ENCODE measurements around the gene TBX10. TPM values are rescaled to one million over a fixed set of nuclear protein-coding genes. Genes with fewer than 3 reads are reported as not detected.

The TBX10 gene
- polyA plus RNA-seq, 4 donors: 4.3 to 69.4 (median 27.9) TPM

DNA sequence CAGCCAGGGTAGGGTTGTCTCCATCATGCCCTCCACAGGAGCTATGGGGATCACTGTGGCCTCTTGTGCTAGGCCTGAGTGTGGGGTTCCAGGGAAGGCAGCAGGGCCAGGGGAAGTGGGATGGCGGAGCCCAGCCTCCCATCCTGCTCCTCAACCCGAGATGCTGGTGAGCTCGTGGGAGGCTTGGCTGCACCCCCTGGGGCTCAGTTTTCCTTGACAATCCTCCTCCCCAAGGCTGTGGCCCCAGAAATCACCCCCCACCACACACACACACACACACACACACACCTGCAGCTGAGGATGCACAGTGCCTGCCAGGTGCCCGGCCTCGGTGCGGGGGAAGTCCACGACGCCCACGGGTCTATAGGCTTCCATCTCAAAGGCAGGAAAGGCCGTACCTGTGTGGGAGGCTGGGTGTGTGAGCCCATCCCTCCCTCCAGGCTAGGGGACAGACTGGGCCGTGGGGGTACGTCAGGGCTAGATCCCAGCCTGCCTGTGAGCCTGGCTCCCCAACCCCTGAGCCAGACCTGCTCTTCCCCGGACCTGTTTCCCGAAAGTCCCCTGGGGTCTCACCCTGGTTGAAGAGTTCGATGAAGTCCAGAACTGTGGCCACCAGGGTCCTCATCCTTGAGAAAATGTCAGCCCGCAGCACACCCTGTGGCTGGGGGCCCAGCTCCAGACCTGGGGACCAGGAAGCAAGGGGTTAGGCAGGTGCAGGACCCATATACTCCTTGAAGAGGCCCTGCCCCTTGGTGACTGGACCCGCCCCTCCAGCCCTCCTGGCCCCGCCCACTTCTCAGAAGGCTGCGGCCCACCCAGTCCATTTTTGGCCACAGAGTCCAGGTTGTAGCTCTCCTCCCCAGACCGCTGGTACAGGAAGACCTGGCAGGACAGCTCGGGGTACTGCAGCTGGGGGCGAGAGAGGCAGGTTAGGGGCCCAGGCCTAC, 5.2 kb upstream of the TBX10 start:
- Histone ChIP-seq H3K36me3 (ENCODE audit: control insufficient read depth in 3 of 3, insufficient read depth in 2 of 3, low read depth in 1 of 3, low read length in 3 of 3) (peaks cover 0 to 47% (median 0%) of the 10 kb centered on the region in 3 donors), H3K4me1 (ENCODE audit: control insufficient read depth in 3 of 3, insufficient read depth in 2 of 3, low read depth in 1 of 3, low read length in 2 of 3) (peaks cover 2 to 30% (median 6%) of the 10 kb centered on the region in 3 donors), H3K9me3 (ENCODE audit: control insufficient read depth in 2 of 2, insufficient read depth in 1 of 2, low read depth in 1 of 2, low read length in 1 of 2) (peaks cover 0 to 7% of the 10 kb centered on the region in 2 donors), H3K27me3 (ENCODE audit: control insufficient read depth in 3 of 3, insufficient read depth in 3 of 3, low read length in 3 of 3) (peaks cover 0 to 1% (median 0%) of the 10 kb centered on the region in 3 donors), H3K27ac (ENCODE audit: low read depth in 1 of 3, low read length in 2 of 3) (no peak overlapping the region), H3K4me3 (ENCODE audit: low read depth in 1 of 3, low read length in 3 of 3) (no peak overlapping the region)
- DNase-seq: no peak
- FAIRE-seq: no peak
- 84 to 88% (median 85%) methylated on average over 22 of the region's 22 CpGs for WGBS, 3 donors

- Histone ChIP-seq H3K27me3 (ENCODE audit: control insufficient read depth in 3 of 3, insufficient read depth in 3 of 3, low read length in 3 of 3) (peaks cover 0 to 1% (median 0%) of the 10 kb centered on the region in 3 donors), H3K4me3 (ENCODE audit: low read depth in 1 of 3, low read length in 3 of 3) (no peak overlapping the region), H3K4me1 (ENCODE audit: control insufficient read depth in 3 of 3, insufficient read depth in 2 of 3, low read depth in 1 of 3, low read length in 2 of 3) (peaks cover 2 to 23% (median 3%) of the 10 kb centered on the region in 3 donors), H3K9me3 (ENCODE audit: control insufficient read depth in 2 of 2, insufficient read depth in 1 of 2, low read depth in 1 of 2, low read length in 1 of 2) (peaks cover 0 to 7% of the 10 kb centered on the region in 2 donors), H3K27ac (ENCODE audit: low read depth in 1 of 3, low read length in 2 of 3) (no peak overlapping the region), H3K36me3 (ENCODE audit: control insufficient read depth in 3 of 3, insufficient read depth in 2 of 3, low read depth in 1 of 3, low read length in 3 of 3) (peaks cover 0 to 47% (median 0%) of the 10 kb centered on the region in 3 donors)
- DNase-seq: peak in 1 of 2 donors; percentile 49
- FAIRE-seq: no peak
- WGBS, 3 donors: 87 to 98% (median 88%) methylated on average over 5 of the region's 5 CpGs
Observed at GRCh38 chr11:67644042-67644441, 4.5 kb upstream of the TBX10 start.

DNA sequence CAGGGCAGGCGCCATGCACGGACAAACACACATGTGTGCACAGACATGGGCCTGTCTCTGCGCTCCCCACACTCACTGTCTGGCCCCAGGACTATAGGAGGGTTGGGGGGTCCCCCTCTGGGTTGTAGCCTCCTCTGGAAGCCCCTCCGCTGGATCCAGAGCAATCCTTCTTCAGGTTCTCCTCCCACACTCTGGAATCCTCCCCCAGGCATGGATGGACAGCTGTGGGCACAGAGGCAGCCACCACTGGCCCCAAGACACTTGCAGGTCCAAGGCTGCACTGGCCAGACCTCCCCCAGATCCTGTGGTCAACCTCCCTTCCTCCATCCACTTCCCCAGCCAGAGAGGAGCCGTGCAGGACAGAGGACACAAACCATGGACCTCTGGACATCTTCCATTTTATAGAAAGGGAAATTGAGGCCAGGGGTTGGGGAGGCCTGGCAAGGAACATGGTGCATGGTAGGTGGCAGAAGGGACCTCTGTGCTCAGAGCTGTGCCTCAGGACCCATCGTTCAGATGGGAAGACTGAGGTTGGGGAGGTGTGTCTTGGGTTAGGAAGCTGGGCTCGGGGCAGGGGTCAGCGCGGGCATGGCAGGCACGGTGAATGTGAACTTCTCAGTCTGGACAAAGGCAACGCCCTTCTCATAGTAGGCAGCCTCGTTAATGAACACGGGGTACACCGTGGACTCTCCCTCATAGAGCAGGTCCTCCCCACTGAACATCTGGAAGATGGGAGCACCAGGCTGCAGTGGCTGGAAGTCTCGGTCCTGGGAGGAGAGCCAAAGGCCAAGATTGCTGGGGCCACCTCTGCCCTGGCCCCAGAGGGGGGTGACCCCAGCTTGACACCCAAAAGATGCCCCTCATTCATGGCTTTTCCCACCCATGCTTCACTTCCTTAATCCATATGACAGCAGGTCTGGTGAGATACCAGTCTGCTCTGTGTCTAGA, 2.9 kb upstream of the TBX10 start:
- 88 to 94% (median 90%) methylated on average over 14 to 15 of the region's 15 CpGs for WGBS, 3 donors
- Histone ChIP-seq H3K36me3 (ENCODE audit: control insufficient read depth in 3 of 3, insufficient read depth in 2 of 3, low read depth in 1 of 3, low read length in 3 of 3) (peaks cover 0 to 47% (median 0%) of the 10 kb centered on the region in 3 donors), H3K4me3 (ENCODE audit: low read depth in 1 of 3, low read length in 3 of 3) (no peak overlapping the region), H3K27ac (ENCODE audit: low read depth in 1 of 3, low read length in 2 of 3) (no peak overlapping the region), H3K9me3 (ENCODE audit: control insufficient read depth in 2 of 2, insufficient read depth in 1 of 2, low read depth in 1 of 2, low read length in 1 of 2) (peaks cover 0 to 7% of the 10 kb centered on the region in 2 donors), H3K27me3 (ENCODE audit: control insufficient read depth in 3 of 3, insufficient read depth in 3 of 3, low read length in 3 of 3) (peaks cover 0 to 1% (median 0%) of the 10 kb centered on the region in 3 donors), H3K4me1 (ENCODE audit: control insufficient read depth in 3 of 3, insufficient read depth in 2 of 3, low read depth in 1 of 3, low read length in 2 of 3) (peaks cover 0 to 9% (median 2%) of the 10 kb centered on the region in 3 donors)
- no peak for DNase-seq
- FAIRE-seq: no peak

GRCh38 chr11:67641338-67642172, 2.0 kb upstream of the TBX10 start:
- peaks cover 0 to 7% of the 10 kb centered on the region in 2 donors for H3K9me3 ChIP-seq (ENCODE audit: control insufficient read depth in 2 of 2, insufficient read depth in 1 of 2, low read depth in 1 of 2, low read length in 1 of 2)
- no peak overlapping the region for H3K27ac ChIP-seq (ENCODE audit: low read depth in 1 of 3, low read length in 2 of 3)
- peaks cover 0 to 42% (median 0%) of the 10 kb centered on the region in 3 donors for H3K36me3 ChIP-seq (ENCODE audit: control insufficient read depth in 3 of 3, insufficient read depth in 2 of 3, low read depth in 1 of 3, low read length in 3 of 3)
- peaks cover 0 to 2% (median under 1%) of the 10 kb centered on the region in 3 donors for H3K4me1 ChIP-seq (ENCODE audit: control insufficient read depth in 3 of 3, insufficient read depth in 2 of 3, low read depth in 1 of 3, low read length in 2 of 3)
- FAIRE-seq (no peak), DNase-seq (no peak)
- peaks cover 0 to 1% (median 0%) of the 10 kb centered on the region in 3 donors for H3K27me3 ChIP-seq (ENCODE audit: control insufficient read depth in 3 of 3, insufficient read depth in 3 of 3, low read length in 3 of 3)
- no peak overlapping the region for H3K4me3 ChIP-seq (ENCODE audit: low read depth in 1 of 3, low read length in 3 of 3)
- 64 to 83% (median 78%) methylated on average over 25 to 28 of the region's 28 CpGs for WGBS, 3 donors

DNA sequence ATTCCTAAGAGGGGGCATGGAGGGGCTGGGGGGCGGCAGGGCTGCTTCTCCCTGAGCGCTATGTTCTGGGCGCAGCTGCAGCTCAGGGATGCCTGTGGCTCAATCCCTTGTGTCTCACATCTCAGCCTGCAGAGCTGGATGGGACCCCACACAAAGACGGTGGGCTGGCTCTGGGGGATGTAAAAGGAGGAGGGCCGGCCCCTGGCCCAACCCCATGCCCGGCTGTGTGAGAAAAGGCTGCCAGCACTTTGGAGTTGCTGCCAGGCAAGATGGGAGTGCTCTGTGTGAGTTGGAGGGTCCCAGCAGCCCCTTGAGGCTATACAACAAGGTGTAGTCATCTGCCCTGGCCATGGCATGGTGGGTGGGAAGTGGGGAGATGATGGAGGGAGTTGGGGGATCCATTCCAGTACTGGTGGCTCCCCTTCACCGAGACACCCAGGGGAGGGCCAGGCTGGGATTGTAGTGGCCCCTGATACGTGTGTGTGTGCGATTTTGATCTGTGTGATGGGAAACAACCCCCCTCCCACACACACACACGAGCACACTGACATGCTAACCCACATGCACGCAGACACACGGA, 1.3 kb upstream of the TBX10 start:
- Histone ChIP-seq H3K36me3 (ENCODE audit: control insufficient read depth in 3 of 3, insufficient read depth in 2 of 3, low read depth in 1 of 3, low read length in 3 of 3) (peaks cover 0 to 35% (median 0%) of the 10 kb centered on the region in 3 donors), H3K4me1 (ENCODE audit: control insufficient read depth in 3 of 3, insufficient read depth in 2 of 3, low read depth in 1 of 3, low read length in 2 of 3) (no peaks in the 10 kb centered on the region), H3K9me3 (ENCODE audit: control insufficient read depth in 2 of 2, insufficient read depth in 1 of 2, low read depth in 1 of 2, low read length in 1 of 2) (peaks cover 0 to 7% of the 10 kb centered on the region in 2 donors), H3K4me3 (ENCODE audit: low read depth in 1 of 3, low read length in 3 of 3) (no peak overlapping the region), H3K27ac (ENCODE audit: low read depth in 1 of 3, low read length in 2 of 3) (no peak overlapping the region), H3K27me3 (ENCODE audit: control insufficient read depth in 3 of 3, insufficient read depth in 3 of 3, low read length in 3 of 3) (no peaks in the 10 kb centered on the region)
- WGBS, 3 donors: 77 to 86% (median 78%) methylated on average over 12 of the region's 12 CpGs
- no peak for DNase-seq
- FAIRE-seq: no peak

DNA sequence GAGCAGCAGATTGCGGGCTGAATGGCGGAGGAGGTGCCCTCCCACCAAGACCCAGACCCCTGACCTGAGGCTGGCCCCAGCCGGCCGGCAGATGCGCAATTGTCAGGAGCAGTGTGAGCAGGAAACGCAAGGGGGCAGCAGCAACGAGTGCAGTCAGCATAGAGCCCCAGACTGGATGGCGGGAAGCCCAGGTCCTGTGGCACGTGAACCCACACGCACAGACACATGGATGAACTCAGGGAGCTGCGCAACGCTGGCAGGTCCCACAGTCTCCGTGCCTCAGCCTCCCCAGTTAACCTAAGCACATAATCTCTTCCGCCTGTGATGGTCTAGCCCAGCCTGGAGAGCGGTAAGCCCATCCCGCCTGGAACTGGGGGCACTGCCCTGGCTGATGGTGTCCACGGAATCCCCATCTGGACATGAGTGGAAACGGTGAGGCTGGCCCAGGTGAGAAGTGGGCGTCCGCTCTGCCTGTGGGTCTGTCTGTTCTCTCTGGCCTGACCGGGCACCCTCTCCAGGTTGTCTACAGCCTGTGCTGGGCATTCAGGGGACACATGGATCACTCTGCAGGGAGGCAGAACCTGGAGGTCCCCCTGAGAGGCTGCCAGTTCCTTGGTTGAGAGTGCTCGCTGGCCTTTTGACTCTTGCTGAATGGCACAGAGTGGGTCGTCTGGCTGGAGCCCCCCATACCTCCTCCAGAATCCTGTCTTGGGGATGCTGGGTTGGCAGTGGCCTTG, 626 bp upstream of the TBX10 start:
- peak; percentile 68 to 72 for DNase-seq
- 50 to 55% (median 50%) methylated on average over 23 of the region's 23 CpGs for WGBS, 3 donors
- FAIRE-seq: no peak
- no peak overlapping the region for H3K4me3 ChIP-seq (ENCODE audit: low read depth in 1 of 3, low read length in 3 of 3)
- H3K9me3 ChIP-seq (ENCODE audit: control insufficient read depth in 2 of 2, insufficient read depth in 1 of 2, low read depth in 1 of 2, low read length in 1 of 2): peaks cover 0 to 7% of the 10 kb centered on the region in 2 donors
- H3K4me1 ChIP-seq (ENCODE audit: control insufficient read depth in 3 of 3, insufficient read depth in 2 of 3, low read depth in 1 of 3, low read length in 2 of 3): peaks cover 0 to 3% (median under 1%) of the 10 kb centered on the region in 3 donors
- H3K36me3 ChIP-seq (ENCODE audit: control insufficient read depth in 3 of 3, insufficient read depth in 2 of 3, low read depth in 1 of 3, low read length in 3 of 3): peaks cover 0 to 28% (median 0%) of the 10 kb centered on the region in 3 donors
- no peaks in the 10 kb centered on the region for H3K27me3 ChIP-seq (ENCODE audit: control insufficient read depth in 3 of 3, insufficient read depth in 3 of 3, low read length in 3 of 3)
- no peak overlapping the region for H3K27ac ChIP-seq (ENCODE audit: low read depth in 1 of 3, low read length in 2 of 3)
